ENCODE results near the gene CD160.
A peak's percentile ranks its signal among the peaks of the same experiment; 100 is the strongest.
"Not testable (repeated sequence)": the region's sequence is repeated elsewhere in the genome, so short reads cannot be mapped to it uniquely, and the experiment has no call there.

CD160 gene

DNA sequence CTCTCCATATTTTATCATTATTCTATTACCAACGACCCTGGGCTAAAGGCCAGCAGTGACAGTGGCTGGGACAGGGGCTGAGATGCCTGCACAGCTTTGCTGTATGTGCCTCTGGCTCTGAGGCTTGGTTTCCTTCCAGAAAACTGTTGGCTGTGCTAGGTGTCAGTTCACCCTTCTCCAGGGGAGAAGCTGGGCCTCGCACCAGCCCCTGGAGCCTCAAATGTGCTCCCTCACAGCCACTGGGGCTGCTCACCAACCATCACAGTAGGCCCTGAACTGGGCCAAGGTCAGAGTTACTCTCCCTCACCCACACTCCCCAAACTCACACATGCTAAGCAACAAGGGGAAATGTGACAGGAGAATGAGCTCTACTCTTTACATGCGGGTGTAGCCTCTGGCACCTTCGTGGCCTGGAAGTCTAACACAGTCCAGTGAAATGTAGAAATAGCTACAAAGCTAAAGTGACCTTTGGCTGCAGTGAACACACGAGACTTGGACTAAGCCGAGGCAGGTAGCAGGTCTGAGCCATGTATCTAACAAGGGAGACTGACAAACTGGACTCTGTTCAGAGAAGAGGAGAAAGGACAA lies 4.7 kb upstream of the CD160 start:
- no peaks in the 10 kb centered on the region for H3K36me3 ChIP-seq (ENCODE audit: insufficient read depth, low read length)
- H3K9ac ChIP-seq (ENCODE audit: low read depth, low read length), result no peak overlapping the region
- H3K9me3 ChIP-seq (replicated peaks; ENCODE audit: low read length), result no peaks in the 10 kb centered on the region
- no peak overlapping the region for H3K4me2 ChIP-seq (ENCODE audit: low read length)
- no peaks in the 10 kb centered on the region for H3K4me1 ChIP-seq (ENCODE audit: control insufficient read depth, insufficient read depth, low read length)
- no peaks in the 10 kb centered on the region for H3K27me3 ChIP-seq (ENCODE audit: control insufficient read depth, insufficient read depth, low read length)
- H3K4me3 ChIP-seq (ENCODE audit: low read length), result no peak overlapping the region

DNA sequence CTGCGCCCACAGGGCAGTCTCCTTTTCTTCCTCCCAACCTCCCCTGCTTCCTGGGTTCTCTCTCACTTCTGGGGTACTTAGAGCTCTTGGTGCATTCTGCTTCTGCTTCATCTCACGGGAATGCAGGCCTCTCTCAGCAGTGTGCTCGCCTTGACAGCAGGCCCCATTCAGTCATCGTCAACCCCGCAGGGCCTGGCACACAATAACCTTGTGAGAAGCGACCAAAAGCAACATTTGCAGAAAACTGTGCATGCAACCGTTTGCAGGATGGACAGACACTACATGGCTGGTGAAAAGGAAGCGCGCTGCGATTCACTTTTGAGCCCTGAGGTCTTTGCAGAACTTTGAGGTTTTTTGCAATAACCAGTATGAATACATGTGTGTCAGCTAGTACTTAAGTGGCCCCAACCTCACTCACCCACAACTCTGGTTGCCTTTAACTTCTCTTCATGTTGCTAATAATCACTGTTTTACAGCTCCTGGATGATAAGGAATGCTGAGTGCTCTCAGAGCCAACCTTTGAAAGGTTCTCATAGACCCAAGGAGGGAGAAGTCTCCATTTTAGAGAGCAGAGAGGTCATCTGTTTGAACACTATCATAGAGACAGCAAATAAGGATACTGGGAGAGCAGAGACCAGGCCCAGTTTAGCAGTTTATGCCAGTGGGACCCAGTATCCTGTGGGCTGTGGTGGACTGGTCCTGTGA lies 2.5 kb upstream of the CD160 start:
- Histone ChIP-seq H3K27me3 (ENCODE audit: control insufficient read depth, insufficient read depth, low read length) (no peaks in the 10 kb centered on the region), H3K4me2 (ENCODE audit: low read length) (no peak overlapping the region), H3K9ac (ENCODE audit: low read depth, low read length) (no peak overlapping the region), H3K4me1 (ENCODE audit: control insufficient read depth, insufficient read depth, low read length) (peaks cover 17% of the 10 kb centered on the region), H3K36me3 (ENCODE audit: insufficient read depth, low read length) (no peaks in the 10 kb centered on the region), H3K4me3 (ENCODE audit: low read length) (no peak overlapping the region), H3K9me3 (replicated peaks; ENCODE audit: low read length) (no peaks in the 10 kb centered on the region)

DNA sequence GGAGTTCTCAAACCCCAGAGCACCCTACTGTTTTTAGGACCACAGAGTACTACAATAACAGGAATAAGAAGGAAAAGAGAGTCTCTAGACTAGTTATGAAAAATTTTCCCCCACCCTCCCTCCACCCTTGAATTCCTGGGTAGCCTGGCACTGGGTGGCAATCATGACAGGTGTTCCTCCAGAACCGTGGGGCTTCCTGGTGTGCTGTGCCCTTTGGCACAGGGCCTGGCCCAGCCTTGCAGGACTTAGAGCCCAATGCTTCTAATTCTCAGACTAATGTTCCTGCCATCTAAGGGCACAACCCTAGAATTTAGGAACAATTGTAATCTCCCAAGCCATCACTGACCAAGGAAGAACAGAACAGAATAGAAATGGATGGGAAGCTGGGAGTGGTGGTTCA lies 1.5 kb upstream of the CD160 start:
- Histone ChIP-seq H3K4me3 (ENCODE audit: low read length) (no peak overlapping the region), H3K4me1 (ENCODE audit: control insufficient read depth, insufficient read depth, low read length) (peaks cover 18% of the 10 kb centered on the region), H3K9ac (ENCODE audit: low read depth, low read length) (no peak overlapping the region)

DNA sequence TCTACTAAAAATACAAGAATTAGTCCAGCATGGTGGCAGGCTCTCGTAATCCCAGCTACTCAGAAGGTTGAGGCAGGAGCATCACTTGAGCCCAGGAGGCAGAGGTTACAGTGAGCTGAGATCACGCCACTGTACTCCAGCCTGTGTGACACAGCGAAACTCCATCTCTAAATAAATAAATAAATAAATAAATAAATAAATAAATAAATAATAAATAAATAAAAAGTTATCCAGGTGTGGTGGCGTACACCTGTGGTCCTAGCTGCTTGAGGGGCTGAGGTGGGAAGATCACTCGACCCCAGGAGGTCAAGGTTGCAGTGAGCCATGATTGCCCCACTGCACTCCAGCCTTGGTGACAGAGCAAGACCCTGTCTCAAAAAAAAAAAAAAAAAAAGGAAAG lies 834 bp upstream of the CD160 start:
- H3K4me2 ChIP-seq (ENCODE audit: low read length); H3K36me3 ChIP-seq (ENCODE audit: insufficient read depth, low read length); H3K27me3 ChIP-seq (ENCODE audit: control insufficient read depth, insufficient read depth, low read length); H3K9me3 ChIP-seq (replicated peaks; ENCODE audit: low read length); H3K4me3 ChIP-seq (ENCODE audit: low read length); H3K9ac ChIP-seq (ENCODE audit: low read depth, low read length): not testable (repeated sequence)
- H3K4me1 ChIP-seq (ENCODE audit: control insufficient read depth, insufficient read depth, low read length), result peaks cover 18% of the 10 kb centered on the region

More for the DNA sequence above, 1.5 kb upstream of the CD160 start:
- Histone ChIP-seq H3K4me2 (ENCODE audit: low read length) (no peak overlapping the region), H3K27me3 (ENCODE audit: control insufficient read depth, insufficient read depth, low read length) (no peaks in the 10 kb centered on the region), H3K36me3 (ENCODE audit: insufficient read depth, low read length) (no peaks in the 10 kb centered on the region), H3K9me3 (replicated peaks; ENCODE audit: low read length) (no peaks in the 10 kb centered on the region)

DNA sequence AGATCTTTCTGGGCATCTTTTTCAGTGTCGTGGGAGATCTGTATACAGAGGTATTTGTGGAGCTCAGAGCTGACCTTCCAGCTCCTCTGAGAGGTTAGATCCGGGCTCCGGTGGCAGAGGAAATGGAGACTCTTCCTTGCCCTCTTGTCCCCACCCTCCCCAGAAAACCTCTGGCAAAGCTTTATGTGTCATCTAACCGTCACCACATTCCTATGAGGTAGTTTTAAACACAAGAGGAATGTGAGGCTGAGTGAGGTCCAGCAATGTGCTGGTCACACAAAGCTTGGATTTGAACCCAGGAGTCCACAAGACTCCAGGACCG lies 1.2 kb downstream of the CD160 start:
- no peaks in the 10 kb centered on the region for H3K27me3 ChIP-seq (ENCODE audit: control insufficient read depth, insufficient read depth, low read length)
- peak overlapping the region; percentile 81 for H3K9ac ChIP-seq (ENCODE audit: low read depth, low read length)
- H3K4me2 ChIP-seq (ENCODE audit: low read length), result peak overlapping the region; percentile 93
- peaks cover 18% of the 10 kb centered on the region for H3K4me1 ChIP-seq (ENCODE audit: control insufficient read depth, insufficient read depth, low read length)
- H3K36me3 ChIP-seq (ENCODE audit: insufficient read depth, low read length), result no peaks in the 10 kb centered on the region
- H3K9me3 ChIP-seq (replicated peaks; ENCODE audit: low read length), result no peaks in the 10 kb centered on the region
- H3K4me3 ChIP-seq (ENCODE audit: low read length), result peak overlapping the region; percentile 66

DNA sequence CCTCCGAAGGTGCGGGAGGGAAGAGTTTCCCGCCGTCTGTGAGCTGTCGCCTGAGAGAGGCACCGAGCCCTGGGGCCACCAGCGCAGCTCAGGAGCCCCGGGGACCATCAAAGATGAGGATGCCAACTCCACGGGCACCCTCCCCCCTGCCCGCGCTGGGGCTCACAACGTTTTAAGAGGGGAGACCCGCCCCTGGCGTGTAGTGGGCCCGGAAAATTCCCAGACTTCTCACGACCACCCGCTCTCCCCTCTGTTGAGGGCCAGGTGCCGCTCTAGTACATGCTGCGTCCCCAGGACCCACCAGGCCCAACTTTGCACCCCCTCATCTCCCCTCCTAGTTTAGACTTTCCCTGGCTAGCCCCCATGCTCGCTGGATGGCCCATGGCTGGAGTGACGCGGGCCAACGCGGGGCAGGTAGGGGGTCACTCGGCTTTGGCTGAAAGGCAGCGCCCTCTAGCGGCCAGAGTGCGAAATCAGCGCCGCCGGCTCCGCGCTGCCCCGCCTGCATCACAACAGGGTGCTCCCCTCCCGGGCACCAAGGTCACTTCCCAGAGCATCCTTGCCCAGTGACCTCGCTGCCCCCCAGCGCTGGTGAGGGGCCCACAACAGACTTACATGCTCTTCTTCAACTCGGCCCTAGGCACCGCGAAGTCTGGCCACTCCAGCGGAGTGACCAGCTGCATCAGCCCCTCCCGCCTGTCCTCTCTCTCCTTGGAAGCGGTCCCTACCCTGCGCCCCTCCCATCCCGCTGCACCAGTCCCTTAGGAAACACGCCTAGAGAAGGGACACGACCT lies 1.8 kb downstream of the CD160 start:
- peak overlapping the region; percentile 66 for H3K4me3 ChIP-seq (ENCODE audit: low read length)
- H3K9ac ChIP-seq (ENCODE audit: low read depth, low read length), result peak overlapping the region; percentile 81
- no peaks in the 10 kb centered on the region for H3K9me3 ChIP-seq (replicated peaks; ENCODE audit: low read length)
- H3K4me2 ChIP-seq (ENCODE audit: low read length), result peak overlapping the region; percentile 93
- no peaks in the 10 kb centered on the region for H3K27me3 ChIP-seq (ENCODE audit: control insufficient read depth, insufficient read depth, low read length)
- no peaks in the 10 kb centered on the region for H3K36me3 ChIP-seq (ENCODE audit: insufficient read depth, low read length)
- peaks cover 18% of the 10 kb centered on the region for H3K4me1 ChIP-seq (ENCODE audit: control insufficient read depth, insufficient read depth, low read length)

DNA sequence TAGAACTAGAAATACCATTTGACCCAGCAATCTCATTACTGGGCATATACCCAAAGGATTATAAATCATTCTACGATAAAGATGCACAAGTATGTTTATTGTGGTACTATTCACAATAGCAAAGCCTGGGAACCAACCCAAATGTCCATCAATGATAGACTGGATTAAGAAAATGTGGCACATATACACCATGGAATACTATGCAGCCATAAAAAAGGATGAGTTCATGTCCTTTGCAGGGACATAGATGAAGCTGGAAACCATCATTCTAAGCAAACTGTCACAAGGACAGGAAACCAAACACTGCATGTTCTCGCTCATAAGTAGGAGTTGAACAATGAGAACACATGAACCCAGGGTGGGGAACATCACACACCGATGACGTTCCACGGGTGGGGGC lies 6.9 kb downstream of the CD160 start:
- not testable (repeated sequence) for H3K4me3 ChIP-seq (ENCODE audit: low read length); H3K4me2 ChIP-seq (ENCODE audit: low read length); H3K36me3 ChIP-seq (ENCODE audit: insufficient read depth, low read length); H3K9me3 ChIP-seq (replicated peaks; ENCODE audit: low read length); H3K9ac ChIP-seq (ENCODE audit: low read depth, low read length); H3K27me3 ChIP-seq (ENCODE audit: control insufficient read depth, insufficient read depth, low read length)
- peaks cover 12% of the 10 kb centered on the region for H3K4me1 ChIP-seq (ENCODE audit: control insufficient read depth, insufficient read depth, low read length)

DNA sequence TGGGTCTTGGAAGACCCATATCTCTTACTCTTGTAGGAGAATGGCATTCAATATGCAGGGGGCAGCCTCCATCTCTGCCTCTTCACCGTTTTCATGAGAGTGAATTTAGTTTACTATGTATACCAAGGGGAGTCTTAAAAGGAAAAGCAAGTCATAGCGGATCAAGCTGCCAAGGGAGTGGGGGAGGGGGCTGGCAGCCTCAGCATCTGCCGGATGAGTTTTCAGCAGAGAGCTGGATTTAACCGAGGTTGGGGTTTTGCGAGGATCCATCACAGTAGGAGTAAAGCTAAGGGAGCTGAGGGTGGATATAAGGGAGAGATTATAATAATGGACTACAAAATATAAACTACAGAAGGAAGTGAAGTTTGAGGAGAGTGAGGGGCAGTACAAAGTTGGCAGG lies 9.9 kb downstream of the CD160 start:
- no peaks in the 10 kb centered on the region for H3K9me3 ChIP-seq (replicated peaks; ENCODE audit: low read length)
- H3K4me2 ChIP-seq (ENCODE audit: low read length), result no peak overlapping the region
- H3K27me3 ChIP-seq (ENCODE audit: control insufficient read depth, insufficient read depth, low read length), result no peaks in the 10 kb centered on the region
- no peak overlapping the region for H3K9ac ChIP-seq (ENCODE audit: low read depth, low read length)
- H3K4me1 ChIP-seq (ENCODE audit: control insufficient read depth, insufficient read depth, low read length), result peaks cover 20% of the 10 kb centered on the region
- H3K36me3 ChIP-seq (ENCODE audit: insufficient read depth, low read length), result peaks cover 6% of the 10 kb centered on the region
- no peak overlapping the region for H3K4me3 ChIP-seq (ENCODE audit: low read length)

DNA sequence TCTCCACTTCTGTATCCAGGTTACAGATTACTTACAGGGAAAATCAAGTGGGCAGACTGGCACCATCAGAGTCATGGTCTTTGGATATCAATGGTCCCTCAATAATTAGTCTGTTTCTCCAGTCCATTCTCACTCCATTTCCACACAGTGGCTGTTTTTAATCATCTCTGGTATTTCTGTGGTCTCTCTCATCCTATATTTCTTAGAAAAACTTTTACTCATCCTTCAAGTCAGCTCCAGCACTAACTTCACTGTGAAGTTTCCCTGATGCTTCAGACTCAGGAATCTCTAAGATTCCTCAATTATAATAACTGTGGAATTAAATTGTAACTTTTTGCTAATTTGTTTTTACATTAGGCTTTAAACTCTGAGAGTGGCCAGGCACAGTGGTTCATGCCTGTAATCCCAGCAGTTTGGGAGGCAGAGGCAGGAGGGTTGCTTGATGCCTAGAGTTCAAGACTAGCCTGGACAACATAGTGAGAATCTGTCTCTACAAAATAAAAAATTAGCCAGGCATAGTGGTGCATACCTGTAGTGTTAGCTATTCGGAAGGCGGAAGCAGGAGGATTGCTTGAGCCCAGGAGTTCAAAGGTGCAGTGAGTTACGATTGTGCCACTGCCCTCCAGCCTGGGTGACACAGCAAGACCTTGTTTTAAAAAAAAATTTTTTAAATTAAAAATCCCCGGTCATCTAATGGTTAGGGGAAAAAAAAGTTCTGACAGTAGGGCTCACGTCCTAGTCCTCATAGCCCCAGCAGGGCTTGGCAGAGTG lies 10.6 kb downstream of the CD160 start:
- no peak overlapping the region for H3K4me2 ChIP-seq (ENCODE audit: low read length)
- H3K36me3 ChIP-seq (ENCODE audit: insufficient read depth, low read length), result peaks cover 6% of the 10 kb centered on the region
- peaks cover 20% of the 10 kb centered on the region for H3K4me1 ChIP-seq (ENCODE audit: control insufficient read depth, insufficient read depth, low read length)
- no peaks in the 10 kb centered on the region for H3K9me3 ChIP-seq (replicated peaks; ENCODE audit: low read length)
- no peaks in the 10 kb centered on the region for H3K27me3 ChIP-seq (ENCODE audit: control insufficient read depth, insufficient read depth, low read length)
- no peak overlapping the region for H3K4me3 ChIP-seq (ENCODE audit: low read length)
- H3K9ac ChIP-seq (ENCODE audit: low read depth, low read length), result no peak overlapping the region

DNA sequence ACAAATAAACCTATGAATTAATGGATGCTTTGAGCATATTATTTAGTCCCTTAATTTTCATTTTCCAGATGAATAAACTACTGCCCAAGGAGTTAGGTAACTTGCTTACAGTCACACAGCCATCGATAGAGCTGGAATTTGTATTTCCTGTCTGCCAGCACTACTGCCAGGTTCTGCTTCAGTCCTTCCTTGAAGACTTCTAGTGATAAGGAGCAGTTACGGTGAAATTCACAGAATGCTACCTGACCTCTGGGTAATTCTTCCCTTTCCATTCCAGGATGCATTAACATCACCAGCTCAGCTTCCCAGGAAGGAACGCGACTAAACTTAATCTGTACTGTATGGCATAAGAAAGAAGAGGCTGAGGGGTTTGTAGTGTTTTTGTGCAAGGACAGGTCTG lies 11.2 kb downstream of the CD160 start:
- Histone ChIP-seq H3K4me1 (ENCODE audit: control insufficient read depth, insufficient read depth, low read length) (peaks cover 20% of the 10 kb centered on the region), H3K4me3 (ENCODE audit: low read length) (no peak overlapping the region), H3K36me3 (ENCODE audit: insufficient read depth, low read length) (peaks cover 6% of the 10 kb centered on the region), H3K4me2 (ENCODE audit: low read length) (no peak overlapping the region), H3K9ac (ENCODE audit: low read depth, low read length) (no peak overlapping the region), H3K9me3 (replicated peaks; ENCODE audit: low read length) (no peaks in the 10 kb centered on the region), H3K27me3 (ENCODE audit: control insufficient read depth, insufficient read depth, low read length) (no peaks in the 10 kb centered on the region)

DNA sequence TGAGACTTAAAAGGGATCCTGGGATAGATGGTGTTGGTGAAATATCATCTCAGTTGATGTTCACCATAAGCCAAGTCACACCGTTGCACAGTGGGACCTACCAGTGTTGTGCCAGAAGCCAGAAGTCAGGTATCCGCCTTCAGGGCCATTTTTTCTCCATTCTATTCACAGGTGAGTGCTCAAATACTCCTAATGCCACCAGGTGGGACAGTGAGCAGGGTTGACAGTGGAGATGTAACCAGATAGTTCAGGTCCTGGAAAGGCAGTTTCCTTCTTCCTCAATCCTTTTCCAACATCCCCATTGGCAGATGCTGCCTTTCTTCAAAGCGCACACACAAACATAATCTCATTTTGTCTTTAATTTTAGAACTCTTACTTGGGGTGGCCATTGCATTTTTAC lies 11.6 kb downstream of the CD160 start:
- H3K27me3 ChIP-seq (ENCODE audit: control insufficient read depth, insufficient read depth, low read length), result no peaks in the 10 kb centered on the region
- peaks cover 6% of the 10 kb centered on the region for H3K36me3 ChIP-seq (ENCODE audit: insufficient read depth, low read length)
- H3K9ac ChIP-seq (ENCODE audit: low read depth, low read length), result no peak overlapping the region
- H3K4me2 ChIP-seq (ENCODE audit: low read length), result no peak overlapping the region
- H3K9me3 ChIP-seq (replicated peaks; ENCODE audit: low read length), result no peaks in the 10 kb centered on the region
- H3K4me1 ChIP-seq (ENCODE audit: control insufficient read depth, insufficient read depth, low read length), result peaks cover 20% of the 10 kb centered on the region
- no peak overlapping the region for H3K4me3 ChIP-seq (ENCODE audit: low read length)

Measured in skeletal muscle satellite cell (primary cell).